ENCODE data around the gene AMOTL2.

DNA sequence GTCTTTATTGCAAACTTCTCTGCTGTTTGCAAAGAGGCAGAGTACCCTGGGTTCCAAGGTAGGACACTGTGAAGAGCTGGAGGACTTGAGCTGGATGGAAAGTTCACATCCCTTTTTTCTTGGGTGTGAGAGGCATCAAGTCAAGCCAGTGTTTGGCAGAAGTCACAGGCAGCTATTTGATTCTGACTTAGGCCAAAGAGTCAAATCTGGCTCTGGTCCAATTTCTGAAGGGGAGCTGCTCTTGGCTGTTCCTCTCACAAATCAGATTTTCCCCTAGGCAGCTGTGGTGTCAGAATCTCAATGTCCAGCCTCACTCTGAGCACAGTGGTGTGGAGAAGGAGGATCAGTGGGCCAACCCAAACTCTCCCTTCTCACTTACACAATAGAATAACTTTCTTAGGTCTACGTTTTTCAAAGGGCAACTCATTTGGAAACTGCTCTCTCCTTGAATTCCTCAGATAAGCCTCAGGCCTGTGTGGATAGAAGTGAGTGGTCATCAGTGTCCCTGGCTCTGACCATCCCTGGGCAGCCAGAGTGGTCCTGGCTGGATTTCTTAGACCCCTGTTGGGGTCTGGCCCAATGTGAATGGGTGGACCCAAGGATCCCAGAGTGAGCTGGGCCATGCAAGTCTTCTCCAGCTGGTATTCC, 18.2 kb upstream of the AMOTL2 start:
- no peak for TF ChIP-seq JUN (CRISPR knock-in tag; IDR thresholded peaks at IDR 0.05)
- TF ChIP-seq, protein P1, sequence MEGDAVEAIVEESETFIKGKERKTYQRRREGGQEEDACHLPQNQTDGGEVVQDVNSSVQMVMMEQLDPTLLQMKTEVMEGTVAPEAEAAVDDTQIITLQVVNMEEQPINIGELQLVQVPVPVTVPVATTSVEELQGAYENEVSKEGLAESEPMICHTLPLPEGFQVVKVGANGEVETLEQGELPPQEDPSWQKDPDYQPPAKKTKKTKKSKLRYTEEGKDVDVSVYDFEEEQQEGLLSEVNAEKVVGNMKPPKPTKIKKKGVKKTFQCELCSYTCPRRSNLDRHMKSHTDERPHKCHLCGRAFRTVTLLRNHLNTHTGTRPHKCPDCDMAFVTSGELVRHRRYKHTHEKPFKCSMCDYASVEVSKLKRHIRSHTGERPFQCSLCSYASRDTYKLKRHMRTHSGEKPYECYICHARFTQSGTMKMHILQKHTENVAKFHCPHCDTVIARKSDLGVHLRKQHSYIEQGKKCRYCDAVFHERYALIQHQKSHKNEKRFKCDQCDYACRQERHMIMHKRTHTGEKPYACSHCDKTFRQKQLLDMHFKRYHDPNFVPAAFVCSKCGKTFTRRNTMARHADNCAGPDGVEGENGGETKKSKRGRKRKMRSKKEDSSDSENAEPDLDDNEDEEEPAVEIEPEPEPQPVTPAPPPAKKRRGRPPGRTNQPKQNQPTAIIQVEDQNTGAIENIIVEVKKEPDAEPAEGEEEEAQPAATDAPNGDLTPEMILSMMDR (IDR thresholded peaks at IDR 0.05): no peak
- no peak for TF ChIP-seq ELF4 (CRISPR knock-in tag; IDR thresholded peaks at IDR 0.05; ENCODE audit: low read depth)
- TF ChIP-seq TEAD4 (CRISPR knock-in tag; IDR thresholded peaks at IDR 0.05): no peak
- TF ChIP-seq, protein P2, sequence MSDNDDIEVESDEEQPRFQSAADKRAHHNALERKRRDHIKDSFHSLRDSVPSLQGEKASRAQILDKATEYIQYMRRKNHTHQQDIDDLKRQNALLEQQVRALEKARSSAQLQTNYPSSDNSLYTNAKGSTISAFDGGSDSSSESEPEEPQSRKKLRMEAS (CRISPR knock-in tag; IDR thresholded peaks at IDR 0.05): no peak
- no peak for TF ChIP-seq TEAD1 (CRISPR knock-in tag; IDR thresholded peaks at IDR 0.05)
- TF ChIP-seq ZNF263 (CRISPR knock-in tag; IDR thresholded peaks at IDR 0.05; ENCODE audit: low read depth): no peak

Measured in WTC11 (cell line).